Astrocyte (in vitro differentiated cells and primary cell): Measurements from ENCODE around the gene NR2C2. TPM values are rescaled to one million over a fixed set of nuclear protein-coding genes. Genes with fewer than 3 reads are reported as not detected.
A peak's percentile ranks its signal among the peaks of the same experiment; 100 is the strongest.

ENCODE experiments used
- DNase-seq: peaks from one replicate; pipeline ENCODE4 v3.0.0-alpha.2; 2010; ENCODE audit warnings: low read depth
- FAIRE-seq: peaks from 2 replicates; lab custom pipeline; 2011; peaks lifted over from hg19 to GRCh38; lab: Jason Lieb, UNC
- H2AFZ ChIP-seq: 2 replicates; pipeline ENCODE4 v1.6.0; 2012; ENCODE audit warnings: low read depth, low read length, inconsistent platforms
- H3K27ac ChIP-seq: 2 replicates; pipeline ENCODE4 v1.5.1; 2011; ENCODE audit warnings: low read depth, low read length, inconsistent platforms
- H3K27me3 ChIP-seq: 2 replicates; pipeline ENCODE4 v1.6.0; 2011; ENCODE audit warnings: low read length, inconsistent platforms; ENCODE audit not compliant: insufficient read depth
- H3K36me3 ChIP-seq: 2 replicates; pipeline ENCODE4 v1.5.1; 2011; ENCODE audit warnings: low read length, inconsistent platforms; ENCODE audit not compliant: insufficient read depth
- H3K4me1 ChIP-seq: 2 replicates; pipeline ENCODE4 v1.5.1; 2011; ENCODE audit warnings: low read length, inconsistent platforms; ENCODE audit not compliant: insufficient read depth
- H3K4me2 ChIP-seq: 2 replicates; pipeline ENCODE4 v1.6.0; 2012; ENCODE audit warnings: low read length, inconsistent platforms
- H3K4me3 ChIP-seq: 2 replicates; pipeline ENCODE4 v1.5.1; 2011; ENCODE audit warnings: low read depth, mild to moderate bottlenecking, low read length, inconsistent platforms; ENCODE audit not compliant: insufficient read depth
- H3K79me2 ChIP-seq: 2 replicates; pipeline ENCODE4 v1.6.0; 2012; ENCODE audit warnings: mild to moderate bottlenecking, low read length, inconsistent platforms; ENCODE audit not compliant: insufficient read depth
- H3K9ac ChIP-seq: 2 replicates; pipeline ENCODE4 v1.6.0; 2012; ENCODE audit warnings: mild to moderate bottlenecking, low read length, inconsistent platforms
- H3K9me3 ChIP-seq: 2 replicates; pipeline ENCODE4 v1.5.1; 2012; ENCODE audit warnings: low read depth, mild to moderate bottlenecking, low read length, inconsistent platforms; ENCODE audit not compliant: insufficient read depth
- H4K20me1 ChIP-seq: 2 replicates; pipeline ENCODE4 v1.6.0; 2012; ENCODE audit warnings: low read length, inconsistent platforms; ENCODE audit not compliant: insufficient read depth
- H3K27ac Mint-ChIP-seq: one replicate; pipeline ENCODE4 v1.8.0; 2021; ENCODE audit warnings: mild to moderate bottlenecking, mixed read lengths; ENCODE audit not compliant: unreplicated experiment
- H3K27me3 Mint-ChIP-seq: one replicate; pipeline ENCODE4 v1.8.0; 2021; ENCODE audit warnings: low read depth, mixed read lengths; ENCODE audit not compliant: unreplicated experiment
- H3K36me3 Mint-ChIP-seq: one replicate; pipeline ENCODE4 v1.8.0; 2021; ENCODE audit warnings: low read depth, mixed read lengths; ENCODE audit not compliant: unreplicated experiment
- H3K4me1 Mint-ChIP-seq: one replicate; pipeline ENCODE4 v1.8.0; 2021; ENCODE audit warnings: low read depth, mixed read lengths; ENCODE audit not compliant: unreplicated experiment
- H3K4me3 Mint-ChIP-seq: one replicate; pipeline ENCODE4 v1.8.0; 2021; ENCODE audit warnings: mild to moderate bottlenecking, moderate library complexity, mixed read lengths; ENCODE audit not compliant: unreplicated experiment
- H3K9me3 Mint-ChIP-seq: one replicate; pipeline ENCODE4 v1.8.0; 2021; ENCODE audit warnings: mild to moderate bottlenecking, mixed read lengths; ENCODE audit not compliant: unreplicated experiment
- EZH2 ChIP-seq: IDR thresholded peaks from 2 replicates; pipeline ENCODE4 v1.6.1; 2012; ENCODE audit warnings: mild to moderate bottlenecking, low read length, inconsistent platforms; ENCODE audit not compliant: insufficient read depth
- total RNA-seq: library from RNA; stranded (reverse); gene quantifications from 2 replicates; pipeline ENCODE4 v1.2.1, GENCODE V29; 2021
- TF ChIP-seq, protein P1 (sequence below): IDR thresholded peaks from 2 replicates; pipeline ENCODE4 v1.5.1; 2011; ENCODE audit warnings: low read depth, mild to moderate bottlenecking, inconsistent platforms, low read length, moderate library complexity; ENCODE audit not compliant: insufficient read depth

Gene NR2C2
- total RNA-seq, 1 donor from 2014 or later = 36.3 TPM

DNA sequence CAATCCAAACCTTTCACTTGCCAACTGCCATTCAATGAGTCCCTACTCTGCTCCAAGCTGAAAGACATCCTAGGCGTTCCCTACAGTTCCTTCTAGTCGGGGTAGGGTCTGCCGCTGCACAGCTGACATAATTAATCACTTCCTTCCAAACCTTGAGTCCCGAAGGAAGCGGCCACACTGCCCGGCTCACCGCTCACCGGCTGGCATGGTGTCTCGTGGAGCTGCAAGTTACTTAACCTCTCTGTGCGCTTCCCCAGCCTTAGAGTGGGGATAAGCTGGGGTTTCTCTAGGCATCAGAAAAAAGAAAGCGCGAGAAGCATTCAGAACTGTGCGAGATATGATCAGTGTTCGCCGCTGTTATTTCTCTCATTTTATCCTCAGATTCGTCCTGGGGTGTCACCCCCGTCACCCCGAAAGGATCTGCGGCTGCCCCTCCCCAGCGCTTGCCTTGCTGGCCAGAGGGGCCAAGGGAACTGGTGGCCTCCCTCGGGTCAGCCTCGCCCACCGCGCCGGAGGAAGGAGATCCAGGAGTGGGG lies 117.0 kb downstream of the NR2C2 start:
- Mint-ChIP-seq H3K4me1 (peaks cover 9% of the 10 kb centered on the region), H3K4me3 (peak overlapping the region; percentile 95), H3K27me3 (no peaks in the 10 kb centered on the region), H3K27ac (peak overlapping the region; percentile 81), H3K9me3 (no peaks in the 10 kb centered on the region), H3K36me3 (no peaks in the 10 kb centered on the region)
- Histone ChIP-seq H3K4me2 (peak overlapping the region; percentile 97), H3K79me2 (peaks cover 23% of the 10 kb centered on the region), H3K9me3 (no peaks in the 10 kb centered on the region), H3K27ac (peak overlapping the region; percentile 79), H4K20me1 (peaks cover 20% of the 10 kb centered on the region), H2AFZ (peak overlapping the region; percentile 86), H3K27me3 (no peaks in the 10 kb centered on the region), H3K9ac (peak overlapping the region; percentile 98), H3K4me1 (peaks cover 8% of the 10 kb centered on the region), H3K36me3 (peaks cover 1% of the 10 kb centered on the region), H3K4me3 (peak overlapping the region; percentile 98)
- FAIRE-seq = no peak
- TF ChIP-seq, protein P1, sequence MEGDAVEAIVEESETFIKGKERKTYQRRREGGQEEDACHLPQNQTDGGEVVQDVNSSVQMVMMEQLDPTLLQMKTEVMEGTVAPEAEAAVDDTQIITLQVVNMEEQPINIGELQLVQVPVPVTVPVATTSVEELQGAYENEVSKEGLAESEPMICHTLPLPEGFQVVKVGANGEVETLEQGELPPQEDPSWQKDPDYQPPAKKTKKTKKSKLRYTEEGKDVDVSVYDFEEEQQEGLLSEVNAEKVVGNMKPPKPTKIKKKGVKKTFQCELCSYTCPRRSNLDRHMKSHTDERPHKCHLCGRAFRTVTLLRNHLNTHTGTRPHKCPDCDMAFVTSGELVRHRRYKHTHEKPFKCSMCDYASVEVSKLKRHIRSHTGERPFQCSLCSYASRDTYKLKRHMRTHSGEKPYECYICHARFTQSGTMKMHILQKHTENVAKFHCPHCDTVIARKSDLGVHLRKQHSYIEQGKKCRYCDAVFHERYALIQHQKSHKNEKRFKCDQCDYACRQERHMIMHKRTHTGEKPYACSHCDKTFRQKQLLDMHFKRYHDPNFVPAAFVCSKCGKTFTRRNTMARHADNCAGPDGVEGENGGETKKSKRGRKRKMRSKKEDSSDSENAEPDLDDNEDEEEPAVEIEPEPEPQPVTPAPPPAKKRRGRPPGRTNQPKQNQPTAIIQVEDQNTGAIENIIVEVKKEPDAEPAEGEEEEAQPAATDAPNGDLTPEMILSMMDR = no peak
- TF ChIP-seq EZH2 = no peak
- no peak for DNase-seq

DNA sequence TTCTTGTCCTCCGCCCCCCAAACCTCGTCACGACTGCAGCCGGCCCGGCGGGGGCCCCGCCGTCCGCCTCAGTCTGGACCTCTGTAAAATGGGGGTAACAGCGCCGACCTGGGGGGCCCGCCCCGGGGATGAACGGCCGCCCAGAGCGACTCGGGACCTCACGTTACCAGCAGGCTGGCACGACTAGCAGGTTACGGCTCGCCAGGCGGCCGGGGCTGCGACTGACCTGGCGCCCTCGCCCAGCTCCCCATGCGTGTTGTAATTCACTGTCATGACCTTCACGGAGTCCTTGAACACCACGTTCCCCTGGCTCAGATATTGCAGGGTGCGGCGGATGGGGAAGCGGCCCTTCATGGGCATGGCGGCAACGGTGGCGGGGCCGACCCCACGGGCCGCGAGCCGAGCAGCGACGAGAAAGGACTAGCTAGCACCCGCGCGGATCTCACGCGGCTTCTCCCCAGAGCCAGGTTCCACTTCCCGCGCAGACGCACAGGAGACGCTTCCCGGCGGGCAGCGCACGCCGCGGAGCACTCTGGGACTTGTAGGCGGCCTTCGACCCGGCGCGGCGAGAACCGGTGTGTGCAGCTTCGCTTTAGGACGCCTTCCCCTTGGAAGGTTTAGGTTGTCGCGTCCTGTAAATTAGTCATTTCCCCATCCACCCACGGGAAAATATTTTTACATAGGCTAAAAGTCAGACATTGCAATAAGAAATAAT lies 117.6 kb downstream of the NR2C2 start, which contains the start of gene MRPS25:
Gene MRPS25, minus strand, starts transcription at position 481 of the 715 bp plus-strand sequence. Its CDS starts 121 bp downstream, at position 360.
- Mint-ChIP-seq H3K9me3 (no peaks in the 10 kb centered on the region), H3K27me3 (no peaks in the 10 kb centered on the region), H3K27ac (peak within 1 kb of the TSS; percentile 93), H3K4me3 (peak within 1 kb of the TSS; percentile 95), H3K4me1 (peaks cover 9% of the 10 kb centered on the region), H3K36me3 (no peaks in the 10 kb centered on the region)
- DNase-seq (peak; percentile 83), FAIRE-seq (no peak)
- H3K27ac ChIP-seq = peak within 1 kb of the TSS; percentile 79
- H4K20me1 ChIP-seq = peaks cover 16% of the 10 kb centered on the region
- no peaks in the 10 kb centered on the region for H3K27me3 ChIP-seq
- H3K4me2 ChIP-seq = peak within 1 kb of the TSS; percentile 97
- peaks cover 8% of the 10 kb centered on the region for H3K4me1 ChIP-seq
- peak within 1 kb of the TSS; percentile 98 for H3K4me3 ChIP-seq
- peak within 1 kb of the TSS; percentile 86 for H2AFZ ChIP-seq
- TF ChIP-seq, protein P1 = no peak
- no peak for TF ChIP-seq EZH2
- H3K9me3 ChIP-seq = no peaks in the 10 kb centered on the region
- H3K79me2 ChIP-seq = peaks cover 23% of the 10 kb centered on the region
- H3K36me3 ChIP-seq = no peaks in the 10 kb centered on the region
- H3K9ac ChIP-seq = peak within 1 kb of the TSS; percentile 98
